Measurements from ENCODE around the gene CUX1.
"Not testable (repeated sequence)": the region's sequence is repeated elsewhere in the genome, so short reads cannot be mapped to it uniquely, and the experiment has no call there.

Gene CUX1

DNA sequence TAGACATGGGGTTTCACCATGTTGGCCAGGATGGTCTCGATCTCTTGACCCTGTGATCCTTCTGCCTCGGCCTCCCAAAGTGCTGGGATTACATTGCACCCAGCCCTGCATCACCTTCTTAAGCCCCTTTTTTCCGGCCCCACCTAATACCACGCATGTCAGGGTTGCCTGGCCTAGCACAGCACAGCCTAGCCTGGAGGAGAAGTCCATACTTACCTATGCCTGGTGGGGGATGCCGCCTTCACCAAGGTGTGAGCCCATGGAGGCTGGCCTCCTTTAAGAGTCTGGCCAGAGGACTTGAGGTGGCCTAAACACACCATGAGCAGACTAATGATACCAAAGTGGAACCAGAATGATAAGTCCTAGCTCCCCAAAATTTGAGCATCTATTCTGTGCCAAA, 22.0 kb upstream of the CUX1 start:
- no peak for FAIRE-seq

DNA sequence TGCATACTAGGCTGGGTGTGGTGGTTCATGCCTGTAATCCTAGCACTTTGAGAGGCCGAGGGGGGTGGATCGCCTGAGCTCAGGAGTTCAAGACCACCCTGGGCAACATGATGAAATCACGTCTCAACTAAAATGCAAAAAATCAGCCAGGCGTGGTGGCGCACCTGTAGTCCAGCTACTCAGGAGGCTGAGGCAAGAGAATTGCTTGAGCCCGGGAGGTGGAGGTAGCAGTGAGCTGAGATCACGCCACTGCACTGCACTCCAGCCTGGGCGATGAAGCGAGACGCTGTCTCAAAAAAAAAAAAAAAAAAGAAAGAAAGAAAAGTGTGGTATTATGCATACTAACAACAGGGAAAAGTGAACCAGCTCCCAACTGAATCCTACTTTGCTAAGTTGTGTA, 19.3 kb upstream of the CUX1 start:
- not testable (repeated sequence) for FAIRE-seq

DNA sequence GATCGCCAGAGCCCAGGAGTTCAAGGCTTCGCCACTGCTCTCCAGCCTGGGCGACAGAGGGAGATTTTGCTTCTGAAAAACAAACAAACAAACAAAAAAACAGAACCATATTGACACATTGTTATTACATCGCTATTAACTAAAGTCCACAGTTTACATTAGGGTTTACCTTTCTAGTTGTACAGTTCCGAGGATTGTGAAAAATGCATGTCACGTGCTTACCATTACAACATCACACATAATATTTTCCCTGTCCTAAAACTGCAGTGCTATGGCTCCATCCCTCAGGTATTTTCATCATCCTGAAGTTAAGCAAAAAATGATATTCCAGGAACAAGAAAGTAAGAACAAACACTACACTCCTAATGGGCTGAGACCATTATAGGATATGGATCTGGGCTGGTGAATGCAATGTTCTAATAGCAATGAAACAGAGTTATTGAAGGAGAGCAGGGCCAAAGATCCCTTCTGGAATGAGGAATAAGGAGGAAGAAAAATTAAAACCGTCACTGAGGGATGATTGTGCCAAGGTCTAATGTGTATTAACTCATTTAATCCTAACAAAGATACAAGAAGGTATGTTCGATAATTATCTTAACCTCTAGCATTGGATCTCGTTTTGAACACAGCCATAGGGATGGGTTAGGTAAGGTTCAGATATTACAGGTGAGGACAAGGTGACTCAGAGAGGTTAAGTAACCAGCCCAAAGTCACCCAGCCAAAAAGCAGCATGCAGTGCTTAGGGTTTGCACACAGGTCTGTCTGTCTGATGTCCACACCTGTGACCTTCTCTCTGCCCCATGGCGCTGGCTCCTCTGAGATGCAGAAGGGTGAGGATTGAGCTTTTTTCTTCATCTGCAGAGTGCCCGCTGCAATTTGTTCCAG, 14.0 kb upstream of the CUX1 start:
- FAIRE-seq, result no peak

DNA sequence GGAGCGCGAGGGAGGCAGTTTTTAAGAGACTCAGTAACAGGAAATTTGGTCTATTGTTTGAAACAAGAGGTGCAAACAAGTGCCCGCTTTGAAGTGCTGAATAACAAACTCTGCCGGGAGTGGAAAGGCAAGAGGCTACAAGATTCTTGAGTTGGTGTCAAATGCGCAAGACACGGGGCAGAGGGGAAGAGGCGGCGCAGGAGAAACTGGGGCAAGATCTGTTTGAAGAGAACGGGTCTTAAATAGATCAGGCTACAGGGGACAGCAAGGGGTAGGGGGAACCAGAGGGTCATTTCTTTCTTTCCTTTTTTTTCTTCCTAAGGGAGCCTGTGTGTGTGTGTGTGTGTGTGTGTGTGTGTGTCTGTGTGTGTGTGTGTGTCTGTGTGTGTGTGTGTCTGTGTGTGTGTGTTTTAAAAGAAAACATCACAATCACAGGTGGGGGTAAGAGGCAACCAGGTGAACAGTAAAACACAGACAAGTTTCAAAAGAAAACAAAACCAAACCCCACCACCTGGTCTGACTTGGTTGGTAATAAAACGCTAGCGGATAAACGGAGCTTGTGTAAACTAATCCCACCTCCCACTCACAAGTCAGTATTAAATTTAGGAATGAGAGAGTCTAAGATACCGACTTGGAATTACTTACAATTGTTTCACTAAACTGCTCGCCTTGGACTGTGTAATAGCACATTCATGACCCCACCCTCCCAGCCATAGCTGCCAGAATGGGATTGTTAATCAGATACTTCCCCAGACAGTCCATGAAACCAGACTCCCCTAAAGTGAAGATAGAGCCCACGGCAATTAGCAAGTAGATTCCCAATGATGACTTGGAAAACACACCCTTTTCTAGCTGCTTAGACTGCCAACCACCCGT, 13.1 kb upstream of the CUX1 start:
- FAIRE-seq, result no peak

DNA sequence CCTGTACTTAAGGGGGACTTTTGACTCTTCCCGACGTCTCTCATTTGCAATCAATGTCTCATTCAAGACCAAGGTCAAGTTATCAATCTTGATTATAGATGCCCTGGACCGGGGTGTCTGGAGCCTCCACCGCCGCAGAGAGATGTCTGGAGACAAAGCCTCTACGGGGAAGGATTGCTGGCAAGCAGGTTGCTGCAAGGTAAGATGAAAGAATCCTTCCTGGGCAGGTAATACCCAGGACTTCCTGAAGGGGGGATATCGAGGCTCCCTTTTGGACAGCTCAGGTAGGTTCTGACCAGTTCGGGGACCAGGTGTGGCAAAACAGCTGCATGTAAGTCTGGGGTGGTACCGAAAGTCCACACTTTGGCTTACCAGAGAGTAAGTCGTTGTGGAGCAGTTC, 12.5 kb upstream of the CUX1 start:
- FAIRE-seq, result no peak

DNA sequence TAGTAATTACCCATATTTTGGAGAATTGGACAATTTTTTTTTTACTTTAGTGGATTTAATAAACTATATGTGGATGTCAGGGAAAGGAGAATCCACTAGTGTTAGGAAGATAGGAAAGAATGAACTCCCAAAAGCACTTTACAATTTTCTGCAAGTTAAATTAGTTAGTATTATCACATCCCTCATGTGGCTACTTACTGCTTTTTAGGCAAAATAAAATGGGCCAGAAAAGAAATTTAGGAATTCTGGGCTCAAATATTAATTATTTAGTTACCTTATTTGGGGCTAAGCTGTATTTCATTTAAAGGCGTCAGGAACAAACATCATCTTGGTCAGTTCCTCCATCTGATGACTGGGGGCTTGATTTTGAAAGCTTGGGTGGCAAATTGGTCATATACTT, 4.8 kb upstream of the CUX1 start:
- FAIRE-seq, result no peak

DNA sequence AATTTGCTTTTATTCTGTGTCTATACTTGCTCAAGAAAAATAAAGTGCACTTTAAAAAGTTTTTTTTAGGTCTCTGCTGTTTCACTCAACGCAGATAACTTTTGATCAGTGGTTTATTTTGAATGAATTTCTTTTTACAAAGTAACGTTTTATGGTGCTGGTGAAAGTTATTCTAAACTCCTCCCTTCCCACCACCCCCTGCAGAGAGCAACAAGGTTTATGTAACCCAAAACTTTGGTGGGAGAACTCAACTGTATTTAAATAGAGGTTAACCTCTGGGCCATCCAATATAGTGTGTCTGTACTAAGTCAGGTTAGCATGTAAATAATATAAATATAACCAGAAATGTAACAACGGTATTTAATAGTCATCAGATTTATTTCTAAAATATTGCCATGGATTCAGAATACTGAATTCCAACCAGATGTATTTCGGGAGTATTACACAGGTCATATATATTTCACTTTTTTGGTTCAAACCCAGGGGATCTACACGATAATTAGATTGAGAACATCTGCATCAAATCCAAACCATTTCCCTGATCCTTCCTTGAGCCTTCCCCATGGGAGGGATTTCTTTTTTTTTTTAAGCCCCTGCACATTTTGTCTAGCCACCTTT, 3.9 kb upstream of the CUX1 start:
- no peak for FAIRE-seq

DNA sequence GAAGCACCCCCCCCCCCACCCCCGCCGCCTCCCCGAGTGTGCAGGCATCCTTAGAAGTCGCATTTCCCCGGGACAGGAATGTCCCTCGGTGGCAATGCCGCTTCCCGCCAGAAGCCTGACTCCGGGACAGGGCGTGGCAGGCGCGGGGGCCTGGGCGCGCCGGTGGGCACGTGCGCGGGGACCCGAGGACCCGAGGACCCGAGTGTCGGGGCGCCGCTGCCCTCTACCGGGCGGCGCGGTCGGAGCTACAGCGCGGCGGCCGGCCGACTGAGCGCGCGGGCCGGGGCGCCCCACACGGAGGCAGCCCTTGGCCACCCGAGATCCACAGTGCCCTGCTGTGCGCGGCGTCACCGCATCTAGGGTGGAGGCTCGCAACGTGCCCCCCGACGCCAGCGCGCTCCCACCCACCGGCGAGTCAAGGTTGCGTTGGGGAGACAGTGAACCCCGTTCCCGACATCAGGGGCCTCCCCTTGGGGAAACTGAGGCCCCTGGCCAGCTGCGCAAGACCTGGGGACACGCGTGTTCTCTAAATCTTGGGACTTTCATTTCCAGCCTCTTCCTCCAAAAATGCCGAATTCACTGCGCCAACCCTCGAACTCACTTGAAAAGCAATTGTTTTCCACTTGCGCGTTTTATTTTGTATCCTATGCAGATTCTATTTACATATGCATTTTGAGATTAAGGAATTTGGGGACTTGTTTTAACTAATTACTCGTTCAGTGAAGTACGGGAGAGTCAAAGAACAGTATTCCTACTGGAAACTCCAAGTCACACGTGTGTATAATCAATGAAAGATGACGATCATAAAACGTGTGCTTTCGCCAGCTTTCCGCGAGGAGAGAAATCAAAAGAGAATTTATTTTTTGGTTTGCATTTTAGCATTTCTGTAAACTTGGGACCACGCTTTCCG, 3.1 kb upstream of the CUX1 start:
- peak; percentile 44 for FAIRE-seq

DNA sequence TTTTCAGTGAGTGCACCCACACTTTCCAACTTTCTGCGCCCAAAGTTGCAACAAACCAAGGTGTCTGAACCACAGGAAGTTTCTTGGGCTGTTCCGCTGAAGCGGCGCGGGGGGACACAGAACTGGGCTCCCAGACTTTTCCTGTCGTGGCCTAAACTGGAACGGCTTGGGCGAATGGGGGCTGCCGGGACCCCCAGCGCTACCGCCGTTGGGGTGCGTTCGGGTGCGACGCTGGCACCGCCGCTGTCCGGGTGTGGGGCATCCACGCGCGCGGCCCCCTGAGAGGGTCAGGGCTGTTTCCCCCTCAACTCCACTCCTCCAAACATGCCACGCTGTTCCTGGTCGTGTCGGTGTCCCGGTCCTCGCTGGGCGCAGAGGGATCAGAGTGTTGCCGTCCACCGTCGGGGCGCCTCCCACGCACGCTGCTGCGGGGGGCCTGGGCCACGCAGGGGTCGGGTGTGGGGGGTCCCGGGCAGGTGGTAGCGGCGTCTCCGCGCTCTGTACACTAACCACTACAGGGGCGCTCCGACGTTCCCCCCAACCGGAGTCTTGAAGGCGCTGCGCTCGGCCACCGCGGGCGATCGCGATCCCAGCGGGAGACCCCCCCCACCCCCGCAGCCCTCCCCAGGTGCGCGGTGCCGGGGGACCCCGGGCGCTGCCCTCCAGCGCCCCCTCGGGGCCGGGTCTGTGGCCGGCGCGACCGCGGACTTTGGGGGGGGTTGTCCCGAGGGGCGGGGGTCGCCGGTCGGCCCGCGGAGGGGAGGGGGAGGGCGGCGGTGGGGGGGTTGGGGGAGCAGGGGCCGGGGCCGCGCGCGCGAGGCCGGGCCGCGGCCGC, 2.2 kb upstream of the CUX1 start:
- FAIRE-seq, result no peak

DNA sequence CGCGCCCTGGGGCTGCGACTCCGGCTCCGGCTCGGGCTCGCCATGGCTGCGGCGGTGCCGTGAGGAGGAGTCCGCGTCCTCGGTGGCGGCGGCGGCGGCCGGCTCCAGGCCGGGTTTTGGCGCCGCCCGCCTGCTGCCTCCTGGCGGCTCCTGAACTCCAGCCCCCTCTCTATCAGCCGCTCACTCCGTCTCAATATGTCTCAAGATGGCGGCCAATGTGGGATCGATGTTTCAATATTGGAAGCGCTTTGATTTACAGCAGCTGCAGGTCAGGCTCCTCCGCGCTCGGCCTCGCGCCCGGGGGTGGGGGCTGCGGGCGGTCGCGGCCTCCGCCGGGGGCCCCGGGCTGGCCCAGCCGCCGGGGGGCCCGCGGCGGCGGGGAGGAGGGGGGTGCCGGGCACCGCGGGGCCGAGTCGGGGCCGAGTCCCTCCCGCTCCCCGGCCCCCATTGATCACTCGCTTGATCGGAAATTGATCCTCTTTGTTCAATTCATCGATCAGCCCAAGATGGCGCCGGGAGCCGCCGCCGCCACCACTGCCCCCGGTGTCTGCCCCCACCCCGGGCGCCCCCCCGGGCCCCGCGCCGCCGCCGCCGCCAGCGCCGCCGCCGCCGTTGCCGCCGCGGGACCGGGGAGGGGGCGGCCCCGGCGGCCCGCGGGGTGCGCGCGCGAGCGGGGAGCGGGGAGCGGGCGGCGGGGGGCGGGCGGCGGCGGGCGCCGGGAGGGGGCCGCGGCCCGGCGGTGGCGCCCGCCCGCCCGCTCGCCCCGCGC, 1.4 kb upstream of the CUX1 start:
- no peak for FAIRE-seq

DNA sequence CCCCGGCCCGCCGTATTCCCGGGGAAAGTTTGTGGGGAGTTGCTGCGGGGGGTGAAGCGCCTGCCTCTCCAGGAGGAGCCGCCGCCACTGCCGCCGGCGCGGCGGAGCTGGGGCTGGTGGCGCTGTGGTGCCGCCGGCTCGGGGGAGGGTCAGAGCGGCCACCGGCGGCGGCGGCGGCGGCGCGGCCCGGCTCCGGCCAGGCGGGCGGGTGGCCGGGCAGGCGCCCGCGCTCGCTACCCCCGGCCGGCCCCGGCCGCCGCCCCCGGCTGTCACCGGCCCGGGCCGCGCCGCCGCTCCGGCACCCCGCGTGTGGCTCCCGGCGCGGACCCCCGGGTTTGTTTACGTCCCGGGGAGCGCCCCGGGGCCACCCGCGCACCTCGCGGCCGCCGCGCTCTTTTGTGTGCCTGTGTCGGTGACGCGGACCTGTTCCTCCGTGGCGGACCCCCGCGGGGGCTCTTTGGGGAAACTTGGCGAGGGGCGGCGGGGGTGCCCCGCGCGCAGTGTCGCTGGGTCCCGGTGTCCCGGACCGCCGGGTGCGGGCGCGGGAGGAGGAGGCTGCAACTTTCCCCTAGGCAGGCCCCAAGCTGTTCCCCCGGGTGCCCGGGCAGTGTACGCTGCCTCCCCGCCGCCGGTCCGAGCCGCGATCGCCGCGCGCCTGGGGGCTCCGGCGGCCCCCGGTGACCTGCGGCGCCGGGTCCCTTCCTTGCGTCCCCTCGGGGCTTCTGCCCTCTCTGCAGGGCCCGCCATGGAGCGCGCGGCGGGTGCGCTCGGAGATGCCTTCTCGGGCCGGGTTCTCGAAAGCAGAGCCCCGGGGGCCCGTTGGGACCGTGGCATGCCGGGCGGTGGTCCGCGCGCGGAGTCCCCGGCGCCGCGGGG, 593 bp upstream of the CUX1 start:
- FAIRE-seq, result no peak

DNA sequence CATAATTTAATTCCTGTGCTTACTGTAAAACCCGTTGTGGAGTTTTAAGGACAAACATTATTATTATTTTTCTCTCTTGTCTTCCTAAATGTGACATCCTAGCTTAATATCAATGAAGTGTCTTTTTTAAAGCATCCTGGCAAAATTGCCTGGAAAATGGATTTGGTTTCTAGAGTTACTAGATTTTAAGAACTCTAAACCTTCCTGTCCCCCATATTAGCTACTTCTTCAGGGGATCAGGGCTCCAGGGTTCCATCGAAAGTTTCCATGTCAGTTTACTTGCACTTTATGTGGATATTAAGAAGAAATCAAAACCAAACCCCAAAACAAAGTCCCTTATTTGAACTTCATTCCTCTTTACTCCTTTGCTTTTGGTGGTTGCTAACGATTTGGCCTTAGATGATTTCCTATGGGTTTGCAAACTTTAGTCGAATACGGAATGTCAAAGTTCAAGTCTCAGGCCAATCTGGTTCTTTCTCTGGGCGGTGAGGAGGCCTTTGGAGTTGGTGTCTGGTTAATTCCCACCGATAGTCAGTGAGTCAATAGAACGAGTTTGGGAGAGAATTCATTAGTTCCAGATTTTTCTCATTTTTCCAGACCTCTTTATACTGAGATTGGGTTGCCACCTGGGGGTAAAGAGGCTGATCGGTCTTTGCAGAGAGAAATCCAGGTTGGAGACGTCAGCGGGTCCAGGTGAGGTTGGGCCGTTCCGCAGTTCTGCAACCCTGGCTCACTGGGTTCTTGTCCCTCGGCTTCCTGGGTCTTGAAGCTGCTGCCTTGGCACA, 1.1 kb downstream of the CUX1 start:
- no peak for FAIRE-seq

DNA sequence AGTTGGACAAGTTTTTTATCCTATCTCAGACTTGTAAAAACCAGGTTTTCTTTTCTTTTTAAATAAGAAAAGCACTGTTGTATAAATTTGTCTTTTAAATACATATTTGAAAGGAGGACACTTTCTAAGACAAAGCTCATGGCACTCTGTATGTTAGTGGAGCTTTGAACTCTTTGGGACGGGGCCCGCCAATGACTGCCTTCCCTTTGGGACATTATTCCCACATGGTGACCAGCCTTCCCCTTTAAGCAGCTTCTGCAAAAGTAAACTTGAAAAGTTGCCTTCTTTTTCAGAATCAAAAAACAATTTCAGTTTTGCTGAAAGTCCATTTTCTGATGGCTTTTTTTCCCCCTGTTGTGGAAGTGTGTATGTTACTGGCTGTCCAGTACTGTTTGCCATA, 1.8 kb downstream of the CUX1 start:
- FAIRE-seq, result no peak

DNA sequence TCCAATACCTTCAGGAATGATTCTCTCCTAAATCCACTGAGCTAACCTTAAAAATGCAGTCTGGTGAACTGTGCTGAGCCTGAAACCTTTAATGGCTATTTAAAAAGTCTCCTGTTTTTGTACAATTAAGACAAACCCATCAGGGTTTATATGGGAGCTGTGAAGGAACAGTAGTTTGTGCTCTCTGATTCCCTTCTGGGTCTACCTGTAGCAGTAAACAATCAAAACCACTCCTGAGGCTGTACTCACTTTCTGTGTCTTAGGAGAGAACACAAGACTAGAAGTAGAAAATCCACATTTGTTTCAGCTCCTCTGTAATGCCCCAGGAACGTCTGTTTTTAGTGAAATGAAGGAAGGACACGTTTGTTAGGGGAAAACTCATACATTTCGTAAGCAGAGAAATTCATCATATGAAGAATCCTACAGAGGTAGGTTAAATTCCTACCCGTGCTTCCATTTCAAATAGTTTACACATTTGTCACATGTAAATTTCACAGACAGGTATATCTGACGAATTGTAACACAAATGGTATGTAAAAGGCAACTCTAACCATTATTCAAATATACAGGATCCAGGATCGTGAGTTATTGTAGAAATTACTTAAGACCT, 2.6 kb downstream of the CUX1 start:
- FAIRE-seq, result peak; percentile 56

DNA sequence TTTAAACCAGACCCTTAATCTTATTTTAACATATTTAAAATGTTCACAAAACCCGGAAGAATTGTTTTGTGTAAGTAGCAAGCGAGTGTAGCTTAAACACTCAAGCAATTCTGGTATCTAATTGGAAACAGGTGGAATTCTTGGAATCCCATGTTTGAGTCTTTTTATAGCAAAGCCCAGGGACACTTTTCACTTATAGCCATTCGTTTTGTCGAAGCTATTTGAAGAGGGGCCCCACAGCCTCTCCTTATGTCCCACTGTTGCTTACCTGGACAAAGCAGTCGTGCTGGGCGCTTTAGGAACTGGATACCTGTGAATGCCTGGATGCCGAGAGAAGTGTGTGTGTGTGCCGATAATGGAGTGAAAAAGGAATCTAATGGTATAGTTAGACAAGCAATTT, 3.3 kb downstream of the CUX1 start:
- no peak for FAIRE-seq

DNA sequence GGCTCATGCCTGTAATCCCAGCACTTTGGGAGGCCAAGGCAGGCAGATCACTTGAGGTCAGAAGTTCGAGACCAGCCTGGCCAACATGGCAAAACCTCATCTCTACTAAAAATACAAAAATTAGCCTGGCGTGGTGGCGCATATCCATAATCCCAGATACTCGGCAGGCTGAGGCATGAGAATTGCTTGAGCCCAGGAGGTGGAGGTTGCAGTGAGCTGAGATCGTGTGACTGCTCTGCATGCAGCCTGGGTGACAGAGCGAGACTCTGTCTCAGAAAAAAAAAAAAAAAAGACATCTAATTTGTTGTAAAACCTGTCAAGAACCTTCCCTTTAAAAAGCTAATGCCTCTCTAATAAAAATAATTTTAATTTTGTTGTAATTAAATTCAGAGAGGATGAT, 5.2 kb downstream of the CUX1 start:
- not testable (repeated sequence) for FAIRE-seq

DNA sequence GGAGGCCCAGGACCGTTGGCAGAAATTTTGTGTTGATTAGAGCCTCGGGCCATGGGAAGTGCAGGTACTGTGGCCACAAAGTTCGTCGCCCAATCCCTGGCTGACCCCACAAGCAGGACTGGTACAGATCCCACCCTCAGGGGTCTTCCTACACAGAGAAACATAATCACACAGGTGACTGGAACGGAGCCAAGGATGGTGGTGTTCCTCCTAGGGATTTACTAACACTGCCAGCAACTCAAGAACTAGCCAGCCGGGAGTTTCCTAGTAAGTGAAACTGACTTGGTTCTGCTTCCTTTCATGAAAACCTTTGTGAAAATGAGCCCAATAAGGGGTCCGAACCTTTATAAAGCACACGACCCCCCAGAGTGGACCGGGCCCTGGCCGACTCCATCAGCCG, 5.7 kb downstream of the CUX1 start:
- FAIRE-seq, result no peak

DNA sequence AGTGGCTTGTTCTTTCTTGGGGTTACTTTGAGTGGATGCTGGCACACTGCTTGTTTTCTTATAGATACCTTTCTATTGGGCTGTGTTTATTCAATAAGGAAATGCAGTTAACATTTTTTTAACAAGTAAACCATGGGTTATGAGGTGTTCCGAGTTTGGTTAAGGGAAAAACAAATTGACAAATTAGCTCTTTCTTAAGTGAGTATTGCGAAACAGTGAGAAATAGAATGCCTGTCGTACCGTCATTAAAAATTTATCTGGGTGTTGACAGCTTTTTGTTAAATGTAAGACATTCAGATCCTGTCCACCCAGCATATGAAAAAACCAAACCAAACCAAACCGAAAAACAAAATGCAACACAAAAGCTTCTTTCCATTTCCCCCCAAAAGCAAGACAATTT, 6.2 kb downstream of the CUX1 start:
- no peak for FAIRE-seq

All from A204.1 (cell line).